NCI-H82 treated with DMSO at 0.1 percent for 48 hours (cell line): ENCODE results near the gene TNFAIP1.
"Not testable (repeated sequence)": the region's sequence is repeated elsewhere in the genome, so short reads cannot be mapped to it uniquely, and the experiment has no call there.

Experiments used
- DNase-seq: peaks from one replicate; lab custom pipeline; 2025; ENCODE audit not compliant: unreplicated experiment; lab: John Stamatoyannopoulos, UW

Gene TNFAIP1

DNA sequence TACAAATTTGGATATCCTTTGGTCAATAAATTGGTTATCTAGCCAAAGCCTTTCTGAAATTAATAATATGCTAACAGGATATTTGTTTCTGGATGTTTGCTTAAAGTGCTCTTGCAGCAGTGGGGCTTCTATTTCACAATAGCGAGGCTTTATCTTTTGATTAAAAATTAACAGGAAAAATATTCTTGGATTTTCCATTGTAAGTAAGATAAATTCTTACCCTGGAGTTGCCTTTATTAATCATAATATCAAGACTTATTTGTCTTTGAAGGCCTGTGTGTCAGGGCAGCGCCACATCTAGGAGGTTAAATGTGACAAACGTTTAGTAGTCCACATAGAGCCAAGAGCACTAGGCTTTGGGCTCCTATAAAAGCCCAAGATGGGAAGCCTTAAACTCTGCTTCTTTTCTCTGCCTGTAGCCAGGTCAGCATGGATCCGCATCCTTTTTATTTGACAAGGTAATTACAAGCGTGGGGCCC lies 11.3 kb upstream of the TNFAIP1 start:
- no peak for DNase-seq

- DNase-seq = no peak
Measured at GRCh38 chr17:28324781-28325180, 10.8 kb upstream of the TNFAIP1 start.

DNA sequence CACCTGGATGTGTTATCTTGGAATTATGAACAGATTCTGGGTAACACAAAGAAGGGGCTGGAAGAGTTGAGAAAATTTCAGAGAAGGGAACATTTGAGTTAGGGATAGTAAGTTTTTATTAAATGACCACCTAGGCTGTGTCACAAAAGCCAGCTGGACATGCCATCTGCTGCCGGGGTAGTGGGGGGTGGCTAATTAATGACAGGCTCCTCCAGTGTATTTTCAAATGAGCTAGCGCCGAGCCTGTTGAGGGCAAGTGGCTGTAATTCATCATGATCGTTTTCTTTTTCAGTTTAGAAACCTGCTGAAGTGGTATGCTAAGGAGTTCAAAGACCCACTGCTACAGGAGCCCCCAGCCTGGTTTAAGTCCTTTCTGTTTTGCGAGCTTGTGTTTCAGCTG lies 10.3 kb upstream of the TNFAIP1 start:
- peak; percentile 23 for DNase-seq

- DNase-seq = no peak
Measured at GRCh38 chr17:28326114-28326513, 9.4 kb upstream of the TNFAIP1 start.

DNA sequence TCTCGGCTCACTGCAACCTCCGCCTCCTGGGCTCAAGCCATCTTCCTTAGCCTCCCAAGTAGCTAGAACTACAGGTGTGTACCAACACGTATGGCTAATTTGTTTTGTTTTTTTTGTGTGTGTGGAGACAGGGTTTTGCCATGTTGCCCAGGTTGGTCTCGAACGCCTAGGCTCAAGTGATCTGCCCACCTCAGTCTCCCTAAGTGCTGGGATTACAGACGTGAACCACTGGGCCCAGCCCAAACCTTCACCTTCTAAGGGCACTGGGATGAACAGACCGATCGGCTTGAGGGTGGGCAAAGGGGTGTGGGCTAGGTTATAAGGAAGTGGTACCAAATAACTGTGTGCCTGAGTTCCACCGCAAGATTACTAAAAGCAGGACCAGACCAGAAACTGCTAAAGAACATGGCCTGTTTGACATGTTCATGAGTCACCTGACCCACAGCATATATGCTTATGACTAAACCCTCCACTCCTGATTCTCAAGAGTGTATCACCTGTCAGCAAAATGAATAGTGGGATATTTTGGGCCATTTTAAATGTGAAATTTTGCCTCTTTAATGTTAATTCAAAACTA lies 8.4 kb upstream of the TNFAIP1 start:
- DNase-seq = no peak

DNA sequence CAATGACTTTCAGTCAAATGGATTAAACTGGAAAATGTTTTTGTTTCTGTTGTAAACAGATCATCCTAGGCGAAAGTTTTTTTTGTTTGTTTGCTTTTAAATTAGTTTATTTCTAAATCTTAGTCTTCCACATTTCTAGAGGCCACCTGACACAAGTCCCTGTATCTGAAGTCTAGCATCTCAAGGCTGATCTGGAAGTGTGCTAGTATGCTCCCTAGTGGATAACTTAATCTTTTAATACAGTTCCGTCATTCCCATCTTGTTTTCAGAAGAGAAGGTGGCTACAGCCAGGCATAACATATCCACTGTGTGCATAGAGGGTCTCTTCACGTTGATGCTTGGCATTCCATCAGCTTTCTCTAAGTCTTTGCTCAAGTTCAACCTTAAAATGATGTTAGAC lies 7.9 kb upstream of the TNFAIP1 start:
- no peak for DNase-seq

GRCh38 chr17:28328325-28328724 lies 7.2 kb upstream of the TNFAIP1 start:
- no peak for DNase-seq

GRCh38 chr17:28330671-28331070 lies 4.9 kb upstream of the TNFAIP1 start:
- DNase-seq = no peak

- no peak for DNase-seq
Measured at GRCh38 chr17:28331891-28332420, 3.6 kb upstream of the TNFAIP1 start.

GRCh38 chr17:28333083-28333746 lies 2.3 kb upstream of the TNFAIP1 start:
- no peak for DNase-seq

DNA sequence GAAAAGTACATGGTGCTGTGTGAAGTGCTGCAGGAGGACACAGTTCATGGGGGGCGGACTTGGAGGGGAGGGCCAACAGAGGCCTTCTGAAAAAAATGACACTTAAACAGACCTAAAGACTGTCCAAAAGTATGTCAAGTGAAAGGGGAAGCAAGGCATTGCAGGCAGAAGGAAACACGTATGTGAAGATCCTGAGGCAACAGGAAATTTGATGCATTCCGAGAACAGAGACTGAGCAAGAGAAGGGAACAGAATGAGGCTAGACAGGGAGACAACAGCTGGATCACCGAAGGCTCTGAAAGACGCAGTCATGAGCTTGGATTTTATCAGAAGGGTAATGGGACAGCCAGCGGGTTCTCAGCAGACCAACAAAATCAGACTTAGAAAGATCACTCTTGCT lies 1.4 kb upstream of the TNFAIP1 start:
- no peak for DNase-seq

GRCh38 chr17:28334666-28335200 lies 828 bp upstream of the TNFAIP1 start:
- DNase-seq = no peak

DNA sequence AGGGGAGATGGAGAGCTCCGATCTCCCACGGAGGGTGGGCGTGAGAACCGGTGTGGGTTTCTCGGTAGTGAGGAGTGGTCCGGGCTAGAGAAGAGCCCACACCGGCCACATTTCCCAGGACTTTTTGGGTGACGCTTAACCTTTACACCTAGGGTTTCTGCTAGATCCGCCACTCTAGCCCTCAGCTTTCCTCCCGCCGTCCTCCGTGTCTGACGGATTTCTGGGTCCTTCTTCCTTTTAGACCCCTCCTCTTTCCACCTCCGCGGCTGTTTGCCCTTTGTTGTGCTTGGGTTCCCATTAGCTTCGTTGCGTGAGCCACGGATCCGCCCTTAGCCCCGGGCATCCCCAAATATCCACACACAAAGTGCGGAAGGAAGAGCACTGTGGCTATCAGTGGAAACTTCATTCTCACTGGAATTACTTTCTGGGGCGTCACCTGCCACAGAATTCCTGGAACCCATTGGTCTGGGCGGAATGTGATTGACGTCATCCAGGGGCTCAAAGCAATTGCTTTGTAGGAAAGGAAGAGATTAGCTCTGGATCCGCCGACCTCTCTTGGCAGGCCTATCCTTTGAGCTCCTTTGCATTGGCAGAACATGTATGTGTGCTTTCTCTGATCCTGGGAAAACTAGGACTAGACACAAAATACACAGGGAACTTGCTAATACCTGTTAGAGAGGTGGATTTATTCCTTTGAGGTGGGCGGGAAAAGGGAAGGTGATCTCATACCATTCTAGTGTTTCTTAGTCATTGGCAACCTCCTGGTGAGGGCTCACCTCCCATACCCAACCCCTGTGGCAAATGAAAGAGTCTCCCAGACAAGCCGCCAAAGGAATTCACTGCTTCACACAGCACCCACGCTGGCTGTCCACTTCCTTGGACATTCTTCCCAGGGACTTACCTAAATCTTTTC lies 654 bp downstream of the TNFAIP1 start:
- DNase-seq = peak; percentile 63

- no peak for DNase-seq
Measured at GRCh38 chr17:28338056-28338768, 2.7 kb downstream of the TNFAIP1 start.

GRCh38 chr17:28338769-28339212 lies 3.2 kb downstream of the TNFAIP1 start:
- DNase-seq = not testable (repeated sequence)

- DNase-seq = no peak
Measured at GRCh38 chr17:28339431-28339830, 3.9 kb downstream of the TNFAIP1 start.

DNA sequence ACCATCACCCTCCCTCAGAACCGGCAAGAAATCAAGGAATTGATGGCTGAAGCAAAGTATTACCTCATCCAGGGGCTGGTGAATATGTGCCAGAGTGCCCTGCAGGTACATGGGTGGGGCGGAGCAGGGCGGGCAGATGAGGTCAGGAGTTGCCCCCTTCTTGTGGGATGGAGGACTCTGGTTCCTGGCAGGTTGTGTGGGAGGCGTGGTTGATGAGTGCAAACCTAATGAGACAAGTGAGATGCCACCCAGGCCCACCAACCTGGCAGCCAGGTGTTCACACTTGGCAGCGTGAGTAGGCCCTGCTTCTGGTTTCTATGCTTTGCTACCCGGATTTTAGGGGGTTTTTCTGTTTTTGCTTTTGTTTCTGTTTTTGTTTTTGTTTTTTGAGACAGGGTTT lies 4.8 kb downstream of the TNFAIP1 start:
- no peak for DNase-seq

GRCh38 chr17:28341516-28341915 lies 6.0 kb downstream of the TNFAIP1 start:
- DNase-seq = no peak

DNA sequence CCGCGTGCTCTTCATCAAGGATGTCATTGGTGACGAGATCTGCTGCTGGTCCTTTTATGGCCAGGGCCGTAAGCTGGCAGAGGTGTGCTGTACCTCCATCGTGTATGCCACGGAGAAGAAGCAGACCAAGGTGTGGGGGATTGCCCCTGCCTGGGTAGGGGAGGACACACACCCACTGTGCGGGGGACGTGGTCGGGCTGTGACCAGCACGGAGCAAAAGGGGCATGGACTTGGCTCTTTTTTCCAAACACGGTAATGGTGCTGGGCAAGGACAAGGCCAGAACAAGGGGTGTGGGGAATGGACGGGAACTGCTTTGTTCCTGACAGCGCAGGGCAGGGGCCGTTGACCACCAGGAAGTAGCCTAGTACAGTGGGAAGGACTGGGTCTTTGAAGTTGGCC lies 6.8 kb downstream of the TNFAIP1 start:
- no peak for DNase-seq

DNA sequence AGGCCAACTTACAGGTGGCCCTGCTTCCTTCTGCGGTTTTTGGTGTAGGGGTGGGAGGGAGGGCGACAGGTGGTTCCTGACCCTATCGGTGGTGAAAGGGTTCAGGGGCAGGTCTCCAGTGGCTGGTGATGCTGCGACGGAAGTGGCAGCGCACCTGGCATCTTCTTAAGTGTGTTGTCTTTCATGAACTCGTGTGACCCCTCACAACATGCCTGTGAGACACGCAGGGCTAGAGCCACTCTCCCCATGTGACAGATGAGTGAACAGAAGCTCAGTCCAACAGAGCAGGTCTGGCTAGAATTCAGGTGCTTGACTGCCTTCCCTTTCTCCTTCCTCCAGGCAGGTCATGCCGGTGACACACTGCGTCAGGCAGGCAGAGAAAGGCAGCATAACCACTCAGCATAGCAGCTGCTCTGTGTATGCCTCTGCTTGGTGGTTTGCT lies 8.0 kb downstream of the TNFAIP1 start:
- DNase-seq = no peak

DNA sequence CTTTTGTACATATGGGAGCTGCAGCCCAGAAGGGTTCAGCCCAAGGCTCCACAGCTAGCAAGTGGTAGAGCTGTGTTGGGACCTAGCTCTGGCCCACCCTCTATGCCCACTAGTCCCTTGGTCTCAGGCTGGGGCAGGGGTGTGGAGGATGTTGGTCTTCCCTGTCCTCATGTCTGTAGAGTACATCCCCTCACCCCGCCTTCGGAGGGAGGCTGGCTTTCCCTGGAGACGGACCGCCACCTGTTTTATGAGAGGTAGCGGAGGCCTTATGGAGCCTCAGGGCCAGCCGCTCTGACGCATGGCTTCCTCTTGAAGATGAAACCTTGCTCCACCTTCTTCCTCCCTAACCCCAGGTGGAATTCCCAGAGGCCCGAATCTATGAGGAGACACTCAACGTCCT lies 8.4 kb downstream of the TNFAIP1 start:
- DNase-seq = no peak
